ENCODE data around the gene SMYD3. TPM values are rescaled to one million over a fixed set of nuclear protein-coding genes. Genes with fewer than 3 reads are reported as not detected.

SMYD3 gene
- total and polyA plus RNA-seq, 2 of the 13 experiments (the other 11 are each of a cell fraction or from before 2014, with no cell fraction given): 27.7 to 35.8 TPM

DNA sequence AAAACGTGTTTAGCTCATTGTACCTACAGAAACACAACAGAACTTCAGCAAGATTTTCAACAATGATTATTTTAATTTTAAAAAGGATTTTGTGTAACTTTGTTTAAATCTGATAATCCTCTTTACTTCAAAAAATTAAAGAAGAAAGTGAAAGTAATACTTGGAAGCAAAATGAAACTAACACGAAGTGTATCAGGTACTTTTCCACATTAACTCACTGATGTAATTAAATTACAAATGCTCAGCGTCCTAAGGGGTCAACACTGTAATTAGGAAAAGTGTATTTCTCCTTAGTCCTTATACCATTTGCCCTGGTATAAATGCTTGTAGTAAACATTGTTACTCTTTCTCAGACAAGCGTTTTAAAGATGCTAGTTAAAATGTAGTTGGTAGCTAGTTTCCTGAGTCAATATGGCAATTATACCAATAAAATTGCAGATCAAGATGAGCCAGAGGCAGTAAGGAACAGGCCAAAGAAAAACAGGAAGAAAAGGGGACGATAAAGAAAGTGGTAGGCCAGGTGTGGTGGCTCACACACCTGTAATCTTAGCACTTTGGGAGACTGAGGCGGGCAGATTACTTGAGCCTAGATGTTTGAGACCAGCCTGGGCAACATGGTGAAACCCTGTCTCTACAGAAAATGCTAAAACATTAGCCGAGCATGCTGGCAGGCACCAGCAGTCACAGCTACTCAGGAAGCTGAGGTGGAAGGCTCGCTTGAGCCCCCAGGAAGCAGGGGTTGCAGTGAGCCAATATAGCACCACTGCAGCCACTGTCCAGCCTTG is 553.0 kb downstream of the SMYD3 start (continued):
- TF ChIP-seq ZNF407 (CRISPR knock-in tag; IDR thresholded peaks at IDR 0.05; ENCODE audit: not compliant biosample characterization) (no peak), RFXANK (CRISPR knock-in tag; IDR thresholded peaks at IDR 0.05) (no peak), NKX3-1 (CRISPR knock-in tag; IDR thresholded peaks at IDR 0.05) (no peak), DR1 (CRISPR knock-in tag; IDR thresholded peaks at IDR 0.05) (no peak), NBN (conservative IDR thresholded peaks at IDR 0.05) (no peak), ZNF652 (CRISPR knock-in tag; IDR thresholded peaks at IDR 0.05; ENCODE audit: borderline replicate concordance, low read depth) (no peak), TOE1 (CRISPR knock-in tag; IDR thresholded peaks at IDR 0.05) (no peak), FOXK1 (CRISPR knock-in tag; IDR thresholded peaks at IDR 0.05; ENCODE audit: borderline replicate concordance, low read depth) (no peak)
- TF ChIP-seq, protein P1, sequence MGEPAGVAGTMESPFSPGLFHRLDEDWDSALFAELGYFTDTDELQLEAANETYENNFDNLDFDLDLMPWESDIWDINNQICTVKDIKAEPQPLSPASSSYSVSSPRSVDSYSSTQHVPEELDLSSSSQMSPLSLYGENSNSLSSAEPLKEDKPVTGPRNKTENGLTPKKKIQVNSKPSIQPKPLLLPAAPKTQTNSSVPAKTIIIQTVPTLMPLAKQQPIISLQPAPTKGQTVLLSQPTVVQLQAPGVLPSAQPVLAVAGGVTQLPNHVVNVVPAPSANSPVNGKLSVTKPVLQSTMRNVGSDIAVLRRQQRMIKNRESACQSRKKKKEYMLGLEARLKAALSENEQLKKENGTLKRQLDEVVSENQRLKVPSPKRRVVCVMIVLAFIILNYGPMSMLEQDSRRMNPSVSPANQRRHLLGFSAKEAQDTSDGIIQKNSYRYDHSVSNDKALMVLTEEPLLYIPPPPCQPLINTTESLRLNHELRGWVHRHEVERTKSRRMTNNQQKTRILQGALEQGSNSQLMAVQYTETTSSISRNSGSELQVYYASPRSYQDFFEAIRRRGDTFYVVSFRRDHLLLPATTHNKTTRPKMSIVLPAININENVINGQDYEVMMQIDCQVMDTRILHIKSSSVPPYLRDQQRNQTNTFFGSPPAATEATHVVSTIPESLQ (CRISPR knock-in tag; conservative IDR thresholded peaks at IDR 0.05): no peak
